ENCODE results near the gene PPM1F. TPM values are rescaled to one million over a fixed set of nuclear protein-coding genes. Genes with fewer than 3 reads are reported as not detected.

The PPM1F gene
- total and polyA plus RNA-seq, 2 donors (not counting 1 experiment from before 2014, with no cell fraction given) = 18.1 to 30.0 TPM

- no peaks in the 10 kb centered on the region for H3K9me3 ChIP-seq (ENCODE audit: control extremely low read depth in 1 of 3, control insufficient read depth in 2 of 3, insufficient read depth in 1 of 3, low read length in 2 of 3)
- DNase-seq (no peak), ATAC-seq (ENCODE audit: low read depth) (no peak)
- H2AFZ ChIP-seq (ENCODE audit: insufficient read depth, low read depth, low read length, poor library complexity, severe bottlenecking) = no peak overlapping the region
- Mint-ChIP-seq H3K9me3 (ENCODE audit: insufficient read depth) (no peaks in the 10 kb centered on the region), H3K4me1 (peaks cover 24% of the 10 kb centered on the region), H3K4me3 (no peak overlapping the region), H3K27me3 (no peaks in the 10 kb centered on the region), H3K27ac (no peak overlapping the region)
- WGBS (ENCODE audit: insufficient coverage) = 94% methylated on average over 18 of the region's 18 CpGs
- H3K9ac ChIP-seq (ENCODE audit: low read length) = no peak overlapping the region
- peaks cover 17% of the 10 kb centered on the region for H3K79me2 ChIP-seq (ENCODE audit: control insufficient read depth, insufficient read depth, low read length)
- POLR2A ChIA-PET = no interaction called here
- CTCF ChIA-PET = interaction anchor here (0.7 to 1.0 kb wide), 2 partner anchors 9 kb away, joined by 3 read pairs; partner anchors contain the start of gene PPM1F
- intact Hi-C loops (cut with micrococcal nuclease) = no loop called here
- H4K20me1 ChIP-seq (ENCODE audit: control insufficient read depth, insufficient read depth, low read length, poor library complexity, severe bottlenecking) = no peaks in the 10 kb centered on the region
- H3K36me3 ChIP-seq (replicated peaks in 1 of 2; ENCODE audit: control extremely low read depth in 1 of 2, control insufficient read depth in 1 of 2, extremely low read depth in 1 of 2, insufficient read depth in 2 of 2, low read length in 1 of 2) = peaks cover 0 to 17% of the 10 kb centered on the region in 2 experiments
- TF ChIP-seq CTCF (IDR thresholded peaks at IDR 0.05) = no peak
- H3K4me1 ChIP-seq (ENCODE audit: control insufficient read depth in 2 of 2, insufficient read depth in 2 of 2, low read length in 2 of 2) = peaks cover 7 to 16% of the 10 kb centered on the region in 2 donors
- H3K4me2 ChIP-seq (replicated peaks; ENCODE audit: low read depth, low read length, poor library complexity, severe bottlenecking) = no peak overlapping the region
- H3K27ac ChIP-seq (ENCODE audit: low read length in 2 of 2) = no peak overlapping the region
- H3K27me3 ChIP-seq (replicated peaks in 1 of 4; ENCODE audit: control extremely low read depth in 1 of 4, control insufficient read depth in 3 of 4, insufficient read depth in 4 of 4, low read length in 3 of 4) = no peaks in the 10 kb centered on the region
- H3K4me3 ChIP-seq (ENCODE audit: control extremely low read depth in 1 of 5, extremely low read depth in 1 of 5, insufficient read depth in 1 of 5, low read depth in 2 of 5, low read length in 4 of 5) = no peak overlapping the region
Measured at GRCh38 chr22:21943571-21944448, 8.8 kb downstream of the PPM1F start.

All from B cell (primary cell).